ENCODE measurements around the gene SCEL.

DNA sequence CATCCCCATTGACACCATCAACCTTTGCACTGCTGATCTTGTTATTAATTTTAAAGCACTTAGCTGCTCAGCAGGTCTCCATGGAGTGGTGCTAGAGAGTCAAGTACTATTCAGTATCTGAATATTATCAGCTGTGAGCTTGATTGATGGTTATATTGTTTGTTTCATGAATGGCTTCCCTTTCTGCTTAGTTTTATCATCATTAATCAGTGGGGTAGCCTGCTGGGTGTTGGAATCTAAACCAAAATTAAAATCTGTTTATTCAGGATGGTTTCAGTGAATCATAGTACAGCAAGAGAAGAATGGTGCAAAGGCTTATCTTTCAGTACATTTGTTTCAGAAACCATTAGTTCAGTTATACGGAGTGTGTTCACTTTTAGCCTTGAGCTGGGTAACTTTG lies 42.5 kb upstream of the SCEL start:
- TF ChIP-seq, protein P1, sequence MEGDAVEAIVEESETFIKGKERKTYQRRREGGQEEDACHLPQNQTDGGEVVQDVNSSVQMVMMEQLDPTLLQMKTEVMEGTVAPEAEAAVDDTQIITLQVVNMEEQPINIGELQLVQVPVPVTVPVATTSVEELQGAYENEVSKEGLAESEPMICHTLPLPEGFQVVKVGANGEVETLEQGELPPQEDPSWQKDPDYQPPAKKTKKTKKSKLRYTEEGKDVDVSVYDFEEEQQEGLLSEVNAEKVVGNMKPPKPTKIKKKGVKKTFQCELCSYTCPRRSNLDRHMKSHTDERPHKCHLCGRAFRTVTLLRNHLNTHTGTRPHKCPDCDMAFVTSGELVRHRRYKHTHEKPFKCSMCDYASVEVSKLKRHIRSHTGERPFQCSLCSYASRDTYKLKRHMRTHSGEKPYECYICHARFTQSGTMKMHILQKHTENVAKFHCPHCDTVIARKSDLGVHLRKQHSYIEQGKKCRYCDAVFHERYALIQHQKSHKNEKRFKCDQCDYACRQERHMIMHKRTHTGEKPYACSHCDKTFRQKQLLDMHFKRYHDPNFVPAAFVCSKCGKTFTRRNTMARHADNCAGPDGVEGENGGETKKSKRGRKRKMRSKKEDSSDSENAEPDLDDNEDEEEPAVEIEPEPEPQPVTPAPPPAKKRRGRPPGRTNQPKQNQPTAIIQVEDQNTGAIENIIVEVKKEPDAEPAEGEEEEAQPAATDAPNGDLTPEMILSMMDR (IDR thresholded peaks at IDR 0.05) = peak; percentile 21 to 68 (median 56)
- TF ChIP-seq POLR2A (IDR thresholded peaks at IDR 0.05) = no peak

Data from adrenal gland (tissue), 5 donors.